ENCODE results near the gene BSN. TPM values are rescaled to one million over a fixed set of nuclear protein-coding genes. Genes with fewer than 3 reads are reported as not detected.

The BSN gene
- total RNA-seq, 1 experiment from 2014 or later = 0.37 TPM

DNA sequence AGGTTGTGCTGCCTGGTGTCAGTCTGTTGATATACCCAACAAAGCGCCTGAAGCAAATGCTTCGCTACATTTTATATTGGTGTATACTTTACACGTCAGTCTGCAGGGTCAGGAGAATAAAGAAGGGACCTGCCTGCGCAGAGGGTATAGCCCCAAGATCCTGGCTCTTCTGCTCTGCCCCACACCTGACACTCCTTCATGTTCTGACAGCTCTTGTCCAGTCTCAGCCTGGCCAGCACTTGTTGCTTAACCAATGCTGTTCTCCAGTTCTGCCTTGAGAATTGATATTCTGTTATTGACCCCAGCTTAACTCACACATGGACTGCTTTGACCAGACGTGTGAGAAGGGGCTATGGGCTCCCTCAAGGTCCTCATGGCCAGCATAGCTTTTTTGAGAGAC, 35.8 kb upstream of the BSN start:
- no peaks in the 10 kb centered on the region for H3K9me3 Mint-ChIP-seq (ENCODE audit: unreplicated experiment)
- no peak overlapping the region for H3K27ac Mint-ChIP-seq (ENCODE audit: low read depth, unreplicated experiment)
- TF ChIP-seq, protein P1, sequence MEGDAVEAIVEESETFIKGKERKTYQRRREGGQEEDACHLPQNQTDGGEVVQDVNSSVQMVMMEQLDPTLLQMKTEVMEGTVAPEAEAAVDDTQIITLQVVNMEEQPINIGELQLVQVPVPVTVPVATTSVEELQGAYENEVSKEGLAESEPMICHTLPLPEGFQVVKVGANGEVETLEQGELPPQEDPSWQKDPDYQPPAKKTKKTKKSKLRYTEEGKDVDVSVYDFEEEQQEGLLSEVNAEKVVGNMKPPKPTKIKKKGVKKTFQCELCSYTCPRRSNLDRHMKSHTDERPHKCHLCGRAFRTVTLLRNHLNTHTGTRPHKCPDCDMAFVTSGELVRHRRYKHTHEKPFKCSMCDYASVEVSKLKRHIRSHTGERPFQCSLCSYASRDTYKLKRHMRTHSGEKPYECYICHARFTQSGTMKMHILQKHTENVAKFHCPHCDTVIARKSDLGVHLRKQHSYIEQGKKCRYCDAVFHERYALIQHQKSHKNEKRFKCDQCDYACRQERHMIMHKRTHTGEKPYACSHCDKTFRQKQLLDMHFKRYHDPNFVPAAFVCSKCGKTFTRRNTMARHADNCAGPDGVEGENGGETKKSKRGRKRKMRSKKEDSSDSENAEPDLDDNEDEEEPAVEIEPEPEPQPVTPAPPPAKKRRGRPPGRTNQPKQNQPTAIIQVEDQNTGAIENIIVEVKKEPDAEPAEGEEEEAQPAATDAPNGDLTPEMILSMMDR (IDR thresholded peaks at IDR 0.05; ENCODE audit: unreplicated experiment) = no peak
- no peaks in the 10 kb centered on the region for H3K27me3 Mint-ChIP-seq (ENCODE audit: insufficient read depth, unreplicated experiment)
- ChIA-PET CTCF (interaction anchor here (0.6 kb wide), 1 partner anchor 18 kb away, joined by 3 read pairs; no protein-coding TSS in a partner anchor), POLR2A (interaction anchor here (0.7 kb wide), 1 partner anchor 58 kb away, joined by 3 read pairs; no protein-coding TSS in a partner anchor)
- intact Hi-C loops (cut with micrococcal nuclease) = no loop called here
- no peak overlapping the region for H3K4me3 Mint-ChIP-seq (ENCODE audit: unreplicated experiment)
- BruUV-seq (replicated peaks) = no TSS peak
- H3K36me3 Mint-ChIP-seq (ENCODE audit: insufficient read depth, unreplicated experiment) = peaks cover 42% of the 10 kb centered on the region
- peaks cover 3% of the 10 kb centered on the region for H3K4me1 Mint-ChIP-seq (ENCODE audit: insufficient read depth, unreplicated experiment)
- no peak for DNase-seq (ENCODE audit: unreplicated experiment)

DNA sequence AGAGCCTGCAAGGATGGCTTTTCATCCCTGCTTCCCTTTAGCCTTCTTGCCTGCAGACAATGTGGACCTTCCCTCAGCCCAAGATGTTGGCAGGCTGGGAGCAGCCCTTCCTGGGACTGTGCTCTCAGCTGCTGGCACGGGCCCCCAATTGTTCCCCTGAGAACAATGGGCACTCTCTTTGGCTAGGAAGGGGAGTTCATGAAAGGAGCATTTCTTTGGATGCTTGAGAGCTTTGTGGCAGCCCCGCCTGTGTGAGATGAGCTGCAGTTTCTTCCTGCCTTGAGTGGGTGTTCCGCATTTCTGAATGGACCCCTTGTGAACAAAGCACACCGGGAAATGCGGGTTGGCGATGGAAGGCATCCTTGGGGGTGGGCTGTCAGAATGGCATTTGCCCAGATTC, 35.0 kb upstream of the BSN start:
- CTCF ChIA-PET = no interaction called here
- no peaks in the 10 kb centered on the region for H3K27me3 Mint-ChIP-seq (ENCODE audit: insufficient read depth, unreplicated experiment)
- H3K4me1 Mint-ChIP-seq (ENCODE audit: insufficient read depth, unreplicated experiment) = peaks cover 7% of the 10 kb centered on the region
- no peak overlapping the region for H3K4me3 Mint-ChIP-seq (ENCODE audit: unreplicated experiment)
- intact Hi-C loops (cut with micrococcal nuclease) = no loop called here
- H3K9me3 Mint-ChIP-seq (ENCODE audit: unreplicated experiment) = no peaks in the 10 kb centered on the region
- no TSS peak for BruUV-seq (replicated peaks)
- POLR2A ChIA-PET = interaction anchor here (1.5 kb wide), 1 partner anchor 11 kb away, joined by 3 read pairs; no protein-coding TSS in a partner anchor
- DNase-seq (ENCODE audit: unreplicated experiment) = no peak
- peaks cover 42% of the 10 kb centered on the region for H3K36me3 Mint-ChIP-seq (ENCODE audit: insufficient read depth, unreplicated experiment)
- TF ChIP-seq, protein P1 (IDR thresholded peaks at IDR 0.05; ENCODE audit: unreplicated experiment) = no peak
- H3K27ac Mint-ChIP-seq (ENCODE audit: low read depth, unreplicated experiment) = no peak overlapping the region

DNA sequence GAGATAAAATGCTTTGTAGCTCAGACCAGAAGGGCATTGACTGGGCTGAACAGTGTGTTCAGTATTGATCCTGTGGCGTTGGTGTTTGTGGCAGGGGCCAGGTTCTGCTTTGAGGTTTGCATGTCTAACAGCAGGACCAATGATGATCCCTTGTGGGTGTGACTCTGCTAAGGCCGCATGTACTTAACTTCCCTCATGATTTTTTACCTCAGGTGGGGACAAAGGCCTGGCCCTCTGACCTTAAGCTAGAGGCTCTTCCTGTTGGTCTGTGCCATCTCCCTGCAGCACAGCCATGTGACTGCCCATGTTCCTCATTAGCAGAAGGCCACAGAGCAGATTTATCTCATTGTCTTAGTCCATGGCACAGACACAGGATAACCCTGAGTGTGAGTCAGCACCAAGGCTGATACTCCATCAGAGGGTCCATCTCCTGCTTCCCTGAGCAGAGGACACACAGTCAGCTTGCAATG, 34.3 kb upstream of the BSN start:
- peaks cover 7% of the 10 kb centered on the region for H3K4me1 Mint-ChIP-seq (ENCODE audit: insufficient read depth, unreplicated experiment)
- DNase-seq (ENCODE audit: unreplicated experiment) = no peak
- peaks cover 39% of the 10 kb centered on the region for H3K36me3 Mint-ChIP-seq (ENCODE audit: insufficient read depth, unreplicated experiment)
- no TSS peak for BruUV-seq (replicated peaks)
- TF ChIP-seq, protein P1 (IDR thresholded peaks at IDR 0.05; ENCODE audit: unreplicated experiment) = no peak
- H3K9me3 Mint-ChIP-seq (ENCODE audit: unreplicated experiment) = no peaks in the 10 kb centered on the region
- no peak overlapping the region for H3K27ac Mint-ChIP-seq (ENCODE audit: low read depth, unreplicated experiment)
- intact Hi-C loops (cut with micrococcal nuclease) = no loop called here
- ChIA-PET CTCF (no interaction called here), POLR2A (interaction anchor here (1.5 kb wide), 1 partner anchor 10 kb away, joined by 3 read pairs; no protein-coding TSS in a partner anchor)
- H3K27me3 Mint-ChIP-seq (ENCODE audit: insufficient read depth, unreplicated experiment) = no peaks in the 10 kb centered on the region
- H3K4me3 Mint-ChIP-seq (ENCODE audit: unreplicated experiment) = no peak overlapping the region

DNA sequence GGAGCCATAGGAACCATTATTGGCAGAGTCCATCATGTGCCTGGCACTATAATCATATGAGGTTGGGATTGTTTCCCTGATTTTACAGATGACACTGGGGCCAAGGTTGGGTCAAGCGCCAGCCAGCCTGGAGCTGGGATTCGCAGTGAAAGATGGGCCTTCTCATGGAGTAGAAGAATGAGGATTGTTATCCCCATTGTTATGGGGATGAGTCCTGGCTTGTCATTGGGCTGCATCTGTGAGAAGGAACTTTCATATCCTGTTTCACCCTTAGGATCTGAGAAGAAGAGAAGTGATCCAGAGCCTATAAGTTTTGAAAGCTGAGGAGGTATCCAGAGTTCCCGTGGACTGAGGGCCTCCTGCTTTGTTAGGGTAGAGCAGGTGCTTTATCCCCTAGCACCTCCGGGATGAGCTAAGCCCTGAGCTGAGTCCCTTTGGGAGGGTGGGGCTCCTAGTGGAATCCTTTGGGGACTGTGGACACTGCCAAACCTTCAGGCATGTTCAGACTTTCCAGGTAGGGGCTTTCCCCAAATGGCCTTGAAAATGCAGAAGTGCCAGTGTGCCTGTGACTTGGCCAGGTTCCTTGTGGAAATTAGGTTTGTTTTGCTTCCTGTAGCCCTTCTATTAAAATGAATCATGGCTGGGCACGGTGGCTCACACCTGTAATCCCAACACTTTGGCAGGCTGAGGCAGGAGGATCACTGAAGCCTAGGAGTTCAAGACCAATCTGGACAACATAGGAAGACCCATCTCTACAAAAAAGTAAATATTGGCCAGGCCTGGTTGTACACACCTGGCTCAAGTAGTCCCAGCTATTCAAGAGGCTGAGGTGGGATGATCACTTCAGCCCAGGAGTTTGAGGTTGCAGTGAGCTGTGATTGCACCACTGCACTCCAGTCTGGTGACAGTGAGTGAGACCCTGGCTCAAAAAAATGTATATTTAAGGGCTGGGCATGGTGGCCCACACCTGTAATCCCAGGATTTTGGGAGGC, 30.2 kb upstream of the BSN start:
- POLR2A ChIA-PET = interaction anchor here (0.6 to 1.3 kb wide), 5 partner anchors 15 to 148 kb away, joined by 3 to 4 read pairs (median 3); no protein-coding TSS in a partner anchor
- Mint-ChIP-seq H3K36me3 (ENCODE audit: insufficient read depth, unreplicated experiment) (peaks cover 35% of the 10 kb centered on the region), H3K4me1 (ENCODE audit: insufficient read depth, unreplicated experiment) (peaks cover 7% of the 10 kb centered on the region), H3K4me3 (ENCODE audit: unreplicated experiment) (no peak overlapping the region), H3K9me3 (ENCODE audit: unreplicated experiment) (no peaks in the 10 kb centered on the region), H3K27ac (ENCODE audit: low read depth, unreplicated experiment) (peak overlapping the region; percentile 46), H3K27me3 (ENCODE audit: insufficient read depth, unreplicated experiment) (no peaks in the 10 kb centered on the region)
- peak; percentile 41 for DNase-seq (ENCODE audit: unreplicated experiment)
- CTCF ChIA-PET = interaction anchor here (0.6 to 2.6 kb wide), 3 partner anchors 16 to 315 kb away, joined by 4 to 12 read pairs (median 4); no protein-coding TSS in a partner anchor
- BruUV-seq (replicated peaks) = no TSS peak
- intact Hi-C loops (cut with micrococcal nuclease) = no loop called here
- TF ChIP-seq, protein P1 (IDR thresholded peaks at IDR 0.05; ENCODE audit: unreplicated experiment) = no peak
